Parathyroid adenoma (tissue), 2 donors: Measurements from ENCODE around the gene CENPM.

Experiments used
- H2AFZ ChIP-seq: fragments of 300-600 bp; sonication (generic); one replicate; pipeline ENCODE4 v1.7.0; 2017; ENCODE audit warnings: antibody characterized with exemption, mild to moderate bottlenecking
- H3K27ac ChIP-seq: fragments of 300-600 bp; sonication (generic); one replicate; pipeline ENCODE4 v1.7.0; 2017
- H3K27me3 ChIP-seq: fragments of 300-600 bp; sonication (generic); one replicate; pipeline ENCODE4 v1.7.0; 2017; ENCODE audit warnings: low read length; ENCODE audit not compliant: control insufficient read depth, insufficient read depth
- H3K36me3 ChIP-seq: fragments of 300-600 bp; sonication (generic); one replicate; pipeline ENCODE4 v1.7.0; 2017; ENCODE audit warnings: low read length; ENCODE audit not compliant: control insufficient read depth, insufficient read depth
- H3K4me1 ChIP-seq: fragments of 300-600 bp; sonication (generic); one replicate; pipeline ENCODE4 v1.7.0; 2017; ENCODE audit warnings: control low read depth
- H3K4me2 ChIP-seq: fragments of 300-600 bp; sonication (generic); one replicate; pipeline ENCODE4 v1.7.0; 2017; ENCODE audit warnings: low read length
- H3K4me3 ChIP-seq: fragments of 300-600 bp; sonication (generic); one replicate; pipeline ENCODE4 v1.7.0; 2017; ENCODE audit warnings: low read depth, low read length
- H3K79me2 ChIP-seq: fragments of 300-600 bp; sonication (generic); one replicate; pipeline ENCODE4 v1.7.0; 2017; ENCODE audit warnings: control low read depth
- H3K9ac ChIP-seq: fragments of 300-600 bp; sonication (generic); one replicate; pipeline ENCODE4 v1.7.0; 2017; ENCODE audit warnings: mild to moderate bottlenecking
- H3K9me3 ChIP-seq: fragments of 300-600 bp; sonication (generic); one replicate; pipeline ENCODE4 v1.7.0; 2017; ENCODE audit warnings: low read length; ENCODE audit not compliant: control insufficient read depth
- TF ChIP-seq, protein P1 (sequence below): fragments of 300-600 bp; sonication (generic); IDR thresholded peaks from one replicate; pipeline ENCODE4 v1.7.0; 2017; ENCODE audit warnings: antibody characterized with exemption, mild to moderate bottlenecking
- donor health status: primary hyperparathyroidism.

Gene CENPM

DNA sequence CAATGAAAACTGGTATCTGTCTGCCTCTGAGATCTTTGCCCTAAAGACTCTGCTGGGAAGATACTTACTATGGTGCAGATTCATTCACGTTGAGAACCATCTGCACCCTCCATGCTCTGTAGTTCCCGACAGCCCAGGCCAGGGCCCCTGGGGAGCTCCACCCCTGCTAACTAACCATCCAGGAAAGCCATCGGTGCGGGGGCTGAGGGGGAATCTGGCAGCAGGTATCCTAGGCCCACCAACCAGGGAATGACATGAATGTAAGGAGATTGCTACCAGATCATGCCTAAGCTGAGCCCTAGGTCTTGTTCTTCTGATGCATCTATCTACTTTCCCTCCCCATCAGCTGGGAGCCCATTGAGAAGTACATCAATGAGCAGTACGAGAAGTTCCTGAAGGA is 40.3 kb upstream of the CENPM start:
- no peak overlapping the region for H3K27ac ChIP-seq
- no peaks in the 10 kb centered on the region for H3K79me2 ChIP-seq
- H3K27me3 ChIP-seq, result no peaks in the 10 kb centered on the region
- no peak overlapping the region for H3K4me2 ChIP-seq
- H3K36me3 ChIP-seq, result no peaks in the 10 kb centered on the region
- H3K4me1 ChIP-seq, result peaks cover 5% of the 10 kb centered on the region
- TF ChIP-seq, protein P1, sequence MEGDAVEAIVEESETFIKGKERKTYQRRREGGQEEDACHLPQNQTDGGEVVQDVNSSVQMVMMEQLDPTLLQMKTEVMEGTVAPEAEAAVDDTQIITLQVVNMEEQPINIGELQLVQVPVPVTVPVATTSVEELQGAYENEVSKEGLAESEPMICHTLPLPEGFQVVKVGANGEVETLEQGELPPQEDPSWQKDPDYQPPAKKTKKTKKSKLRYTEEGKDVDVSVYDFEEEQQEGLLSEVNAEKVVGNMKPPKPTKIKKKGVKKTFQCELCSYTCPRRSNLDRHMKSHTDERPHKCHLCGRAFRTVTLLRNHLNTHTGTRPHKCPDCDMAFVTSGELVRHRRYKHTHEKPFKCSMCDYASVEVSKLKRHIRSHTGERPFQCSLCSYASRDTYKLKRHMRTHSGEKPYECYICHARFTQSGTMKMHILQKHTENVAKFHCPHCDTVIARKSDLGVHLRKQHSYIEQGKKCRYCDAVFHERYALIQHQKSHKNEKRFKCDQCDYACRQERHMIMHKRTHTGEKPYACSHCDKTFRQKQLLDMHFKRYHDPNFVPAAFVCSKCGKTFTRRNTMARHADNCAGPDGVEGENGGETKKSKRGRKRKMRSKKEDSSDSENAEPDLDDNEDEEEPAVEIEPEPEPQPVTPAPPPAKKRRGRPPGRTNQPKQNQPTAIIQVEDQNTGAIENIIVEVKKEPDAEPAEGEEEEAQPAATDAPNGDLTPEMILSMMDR, result no peak
- no peak overlapping the region for H3K9ac ChIP-seq
- no peaks in the 10 kb centered on the region for H3K9me3 ChIP-seq
- H3K4me3 ChIP-seq, result no peak overlapping the region
- H2AFZ ChIP-seq, result no peak overlapping the region

DNA sequence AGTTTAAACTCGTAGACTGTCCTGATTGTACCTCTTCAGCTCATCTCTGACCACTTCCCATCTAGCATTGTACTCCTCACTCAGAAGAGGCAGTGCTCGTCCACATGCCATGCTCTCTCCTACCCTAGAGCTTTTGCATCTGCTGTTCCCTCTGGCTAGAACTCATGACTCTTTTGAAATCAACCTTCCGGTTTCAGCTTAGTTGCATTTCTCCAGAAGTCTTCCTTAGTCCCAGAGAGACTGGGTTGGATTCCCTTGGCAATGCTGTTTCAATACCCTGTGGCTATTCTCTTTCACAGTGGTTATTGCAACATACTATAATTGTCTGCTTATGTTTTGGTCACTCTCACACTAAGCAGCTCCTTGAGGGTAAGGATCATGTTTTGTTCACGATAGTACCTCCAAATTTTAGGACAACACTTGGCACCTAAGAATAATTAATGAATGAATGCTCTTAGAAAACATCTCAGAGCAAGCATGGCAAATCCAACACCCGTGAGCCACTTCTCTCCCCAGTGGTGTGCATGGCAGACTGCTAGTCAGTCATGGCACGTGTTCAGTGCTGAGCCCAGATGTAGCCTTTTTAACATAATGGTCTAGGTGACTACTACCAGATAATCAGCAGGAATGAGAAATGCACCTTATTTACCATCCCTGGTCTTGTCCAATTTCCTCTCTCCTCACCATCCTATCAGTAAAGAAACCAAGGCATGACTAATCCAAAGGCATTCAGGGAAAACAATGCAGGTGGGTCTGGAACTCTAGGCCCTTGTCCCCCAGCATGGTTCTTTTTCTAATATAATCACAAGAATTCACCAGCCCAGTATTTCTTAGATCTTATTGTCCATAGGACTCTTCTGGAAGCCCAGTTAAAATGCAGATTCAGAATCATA is 36.8 kb upstream of the CENPM start:
- Histone ChIP-seq H3K27ac (peak overlapping the region; percentile 45), H3K79me2 (no peaks in the 10 kb centered on the region), H3K36me3 (no peaks in the 10 kb centered on the region), H2AFZ (no peak overlapping the region), H3K27me3 (no peaks in the 10 kb centered on the region), H3K4me1 (peaks cover 5% of the 10 kb centered on the region), H3K9me3 (no peaks in the 10 kb centered on the region), H3K4me2 (peak overlapping the region; percentile 39), H3K4me3 (no peak overlapping the region), H3K9ac (no peak overlapping the region)
- TF ChIP-seq, protein P1, result no peak

- no peaks in the 10 kb centered on the region for H3K9me3 ChIP-seq
- peak overlapping the region; percentile 45 for H3K27ac ChIP-seq
- H3K79me2 ChIP-seq, result no peaks in the 10 kb centered on the region
- H3K27me3 ChIP-seq, result no peaks in the 10 kb centered on the region
- no peaks in the 10 kb centered on the region for H3K36me3 ChIP-seq
- H3K4me2 ChIP-seq, result peak overlapping the region; percentile 39
- H2AFZ ChIP-seq, result no peak overlapping the region
- TF ChIP-seq, protein P1, result no peak
- peaks cover 5% of the 10 kb centered on the region for H3K4me1 ChIP-seq
- H3K4me3 ChIP-seq, result no peak overlapping the region
- no peak overlapping the region for H3K9ac ChIP-seq
Observed at GRCh38 chr22:41982865-41983264, 35.9 kb upstream of the CENPM start.

- H3K36me3 ChIP-seq, result no peaks in the 10 kb centered on the region
- H3K9me3 ChIP-seq, result no peaks in the 10 kb centered on the region
- no peak overlapping the region for H3K9ac ChIP-seq
- H3K27ac ChIP-seq, result no peak overlapping the region
- no peaks in the 10 kb centered on the region for H3K27me3 ChIP-seq
- TF ChIP-seq, protein P1, result no peak
- peaks cover 5% of the 10 kb centered on the region for H3K4me1 ChIP-seq
- H3K79me2 ChIP-seq, result no peaks in the 10 kb centered on the region
- H2AFZ ChIP-seq, result no peak overlapping the region
- no peak overlapping the region for H3K4me3 ChIP-seq
- H3K4me2 ChIP-seq, result no peak overlapping the region
Observed at GRCh38 chr22:41979423-41980250, 32.7 kb upstream of the CENPM start.
